HUES64 (cell line): Measurements from ENCODE around the gene TRPM5. TPM values are rescaled to one million over a fixed set of nuclear protein-coding genes. Genes with fewer than 3 reads are reported as not detected.
"Not testable (repeated sequence)": the region's sequence is repeated elsewhere in the genome, so short reads cannot be mapped to it uniquely, and the experiment has no call there.

Experiments
- H3K27ac ChIP-seq: 2 replicates; pipeline ENCODE4 v1.7.0; 2013; ENCODE audit warnings: low read depth, low read length, inconsistent platforms
- H3K27me3 ChIP-seq: 2 replicates; pipeline ENCODE4 v1.6.1; 2013; ENCODE audit warnings: mild to moderate bottlenecking, low read length; ENCODE audit not compliant: insufficient read depth
- H3K36me3 ChIP-seq: 2 replicates; pipeline ENCODE4 v1.6.1; 2013; ENCODE audit warnings: mild to moderate bottlenecking, low read length; ENCODE audit not compliant: insufficient read depth
- H3K4me1 ChIP-seq: 2 replicates; pipeline ENCODE4 v1.6.1; 2013; ENCODE audit warnings: mild to moderate bottlenecking, low read length, moderate library complexity; ENCODE audit not compliant: insufficient read depth
- H3K4me3 ChIP-seq: 2 replicates; pipeline ENCODE4 v1.5.1; 2013; ENCODE audit warnings: mild to moderate bottlenecking, low read length, moderate library complexity
- H3K9ac ChIP-seq: 2 replicates; pipeline ENCODE4 v1.6.1; 2013; ENCODE audit warnings: mild to moderate bottlenecking, low read depth, low read length
- H3K9me3 ChIP-seq: 2 replicates; pipeline ENCODE4 v1.6.1; 2013; ENCODE audit warnings: low read depth, low read length; ENCODE audit not compliant: insufficient read depth
- WGBS: fragments of 150-250, 120-280 bp; methylation state at CpG from one replicate; pipeline ENCODE4 v1.1.7; 2013; ENCODE audit warnings: missing lambda C conversion rate; 5-methylcytosine and 5-hydroxymethylcytosine counted together
- polyA plus RNA-seq, 2 experiments: library from polyadenylated mRNA; stranded (reverse); fragments of 50-300 nt; gene quantifications; one replicate each; pipeline ENCODE4 v1.2.3, GENCODE V29; 2013

Gene TRPM5
- polyA plus RNA-seq (2013, experiment 1 of 2), result not detected
- not detected for polyA plus RNA-seq (2013, experiment 2 of 2)

GRCh38 chr11:2443881-2444820, at the start of gene TRPM5:
TRPM5 (minus strand) TSS chr11:2444514; CDS start chr11:2423036, 21,478 bp downstream.
- 15% methylated on average over 50 of the region's 64 CpGs for WGBS
- peaks cover 80% of the 10 kb centered on the region for H3K27me3 ChIP-seq
- H3K36me3 ChIP-seq, result no peaks in the 10 kb centered on the region
- H3K9me3 ChIP-seq, result peaks cover 7% of the 10 kb centered on the region; the same call in 1 of the 2 replicates
- peak within 1 kb of the TSS; percentile 56 for H3K4me3 ChIP-seq
- peak within 1 kb of the TSS; percentile 10; the same call in 1 of the 2 replicates for H3K9ac ChIP-seq
- no peaks in the 10 kb centered on the region for H3K4me1 ChIP-seq
- no peak within 1 kb of the TSS for H3K27ac ChIP-seq

GRCh38 chr11:2489083-2489482, 44.8 kb upstream of the TRPM5 start:
- H3K27ac ChIP-seq, result no peak overlapping the region
- H3K27me3 ChIP-seq, result peaks cover 51% of the 10 kb centered on the region
- 28% methylated on average over 2 of the region's 2 CpGs for WGBS
- H3K4me1 ChIP-seq, result no peaks in the 10 kb centered on the region
- no peak overlapping the region for H3K4me3 ChIP-seq
- peaks cover 19% of the 10 kb centered on the region for H3K9me3 ChIP-seq
- H3K36me3 ChIP-seq, result no peaks in the 10 kb centered on the region
- no peak overlapping the region for H3K9ac ChIP-seq

- Histone ChIP-seq H3K4me3 (no peak overlapping the region), H3K9ac (no peak overlapping the region), H3K27me3 (peaks cover 57% of the 10 kb centered on the region), H3K27ac (no peak overlapping the region), H3K9me3 (peaks cover 19% of the 10 kb centered on the region), H3K4me1 (no peaks in the 10 kb centered on the region), H3K36me3 (no peaks in the 10 kb centered on the region)
These were observed 43.7 kb upstream of the TRPM5 start for GRCh38 chr11:2488004-2488403.

GRCh38 chr11:2484576-2485125, 40.3 kb upstream of the TRPM5 start:
- Histone ChIP-seq H3K27me3 (peaks cover 51% of the 10 kb centered on the region), H3K27ac (no peak overlapping the region), H3K36me3 (no peaks in the 10 kb centered on the region), H3K4me1 (no peaks in the 10 kb centered on the region), H3K9ac (no peak overlapping the region), H3K9me3 (peaks cover 26% of the 10 kb centered on the region), H3K4me3 (no peak overlapping the region)
- 94% methylated on average over 16 of the region's 16 CpGs for WGBS

- Histone ChIP-seq H3K36me3 (no peaks in the 10 kb centered on the region), H3K4me1 (no peaks in the 10 kb centered on the region), H3K9ac (no peak overlapping the region), H3K9me3 (peaks cover 27% of the 10 kb centered on the region), H3K27me3 (peaks cover 43% of the 10 kb centered on the region), H3K4me3 (no peak overlapping the region), H3K27ac (no peak overlapping the region)
- 81% methylated on average over 14 of the region's 14 CpGs for WGBS
These were observed 39.1 kb upstream of the TRPM5 start for GRCh38 chr11:2483426-2483825.

GRCh38 chr11:2482745-2483144, 38.4 kb upstream of the TRPM5 start:
- Histone ChIP-seq H3K27ac (no peak overlapping the region), H3K4me1 (no peaks in the 10 kb centered on the region), H3K4me3 (no peak overlapping the region), H3K9ac (no peak overlapping the region), H3K27me3 (peaks cover 44% of the 10 kb centered on the region), H3K9me3 (peaks cover 20% of the 10 kb centered on the region), H3K36me3 (no peaks in the 10 kb centered on the region)
- WGBS, result 78% methylated on average over 5 of the region's 5 CpGs

- Histone ChIP-seq H3K27me3 (peaks cover 47% of the 10 kb centered on the region), H3K36me3 (no peaks in the 10 kb centered on the region), H3K4me1 (no peaks in the 10 kb centered on the region), H3K27ac (no peak overlapping the region), H3K9me3 (peaks cover 18% of the 10 kb centered on the region), H3K4me3 (no peak overlapping the region), H3K9ac (no peak overlapping the region)
- 87% methylated on average over 3 of the region's 3 CpGs for WGBS
These were observed 37.9 kb upstream of the TRPM5 start for GRCh38 chr11:2482204-2482603.

GRCh38 chr11:2481253-2481652, 36.9 kb upstream of the TRPM5 start:
- H3K4me1 ChIP-seq, result no peaks in the 10 kb centered on the region
- peaks cover 46% of the 10 kb centered on the region for H3K27me3 ChIP-seq
- peaks cover 13% of the 10 kb centered on the region for H3K9me3 ChIP-seq
- H3K27ac ChIP-seq, result no peak overlapping the region
- H3K9ac ChIP-seq, result no peak overlapping the region
- H3K4me3 ChIP-seq, result no peak overlapping the region
- no peaks in the 10 kb centered on the region for H3K36me3 ChIP-seq
- WGBS, result 89% methylated on average over 14 of the region's 14 CpGs

- Histone ChIP-seq H3K4me1 (no peaks in the 10 kb centered on the region), H3K4me3 (no peak overlapping the region), H3K27ac (no peak overlapping the region), H3K9ac (no peak overlapping the region), H3K27me3 (peaks cover 48% of the 10 kb centered on the region), H3K9me3 (peaks cover 13% of the 10 kb centered on the region), H3K36me3 (no peaks in the 10 kb centered on the region)
- 83% methylated on average over 7 of the region's 7 CpGs for WGBS
These were observed 36.5 kb upstream of the TRPM5 start for GRCh38 chr11:2480874-2481220.

- H3K27ac ChIP-seq, H3K36me3 ChIP-seq, H3K4me3 ChIP-seq, H3K4me1 ChIP-seq, H3K9ac ChIP-seq: not testable (repeated sequence)
- Histone ChIP-seq H3K9me3 (peaks cover 13% of the 10 kb centered on the region), H3K27me3 (peaks cover 49% of the 10 kb centered on the region)
- 78% methylated on average over 6 of the region's 6 CpGs for whole genome bisulfite sequencing
These were observed 36.0 kb upstream of the TRPM5 start for GRCh38 chr11:2480067-2480873.

GRCh38 chr11:2477936-2478335, 33.6 kb upstream of the TRPM5 start:
- H3K27ac ChIP-seq, result no peak overlapping the region
- peaks cover 13% of the 10 kb centered on the region for H3K9me3 ChIP-seq
- WGBS, result 89% methylated on average over 8 of the region's 8 CpGs
- H3K9ac ChIP-seq, result no peak overlapping the region
- peaks cover 44% of the 10 kb centered on the region for H3K27me3 ChIP-seq
- no peak overlapping the region for H3K4me3 ChIP-seq
- no peaks in the 10 kb centered on the region for H3K4me1 ChIP-seq
- H3K36me3 ChIP-seq, result no peaks in the 10 kb centered on the region
